OCI-LY1 (cell line): ENCODE results near the gene CCNY.

ENCODE experiments used
- H2AFZ ChIP-seq: fragments of 200-600 bp; sonication (generic), shearing (Covaris generic); 2 replicates; pipeline ENCODE4 v1.6.0; 2014; ENCODE audit warnings: antibody characterized with exemption, mild to moderate bottlenecking, low read length
- H3F3A ChIP-seq: fragments of 200-600 bp; sonication (generic), shearing (Covaris generic); 2 replicates; pipeline ENCODE4 v1.6.0; 2014; ENCODE audit warnings: mild to moderate bottlenecking, antibody characterized with exemption, low read length, moderate library complexity; ENCODE audit not compliant: insufficient read depth
- H3K27ac ChIP-seq: fragments of 200-600 bp; sonication (generic); 2 replicates; pipeline ENCODE4 v1.5.1; 2014; ENCODE audit warnings: low read length, mixed run types, mild to moderate bottlenecking, low read depth; ENCODE audit not compliant: poor library complexity, severe bottlenecking
- H3K27me3 ChIP-seq: fragments of 200-600 bp; sonication (generic); 2 replicates; pipeline ENCODE4 v1.6.0; 2014; ENCODE audit warnings: antibody characterized with exemption, mild to moderate bottlenecking, low read length, moderate library complexity; ENCODE audit not compliant: insufficient read depth
- H3K36me3 ChIP-seq: fragments of 200-600 bp; sonication (generic); 2 replicates; pipeline ENCODE4 v1.6.1; 2014; ENCODE audit warnings: mild to moderate bottlenecking, antibody characterized with exemption, low read length, moderate library complexity, mixed read lengths; ENCODE audit not compliant: insufficient read depth
- H3K4me1 ChIP-seq: fragments of 200-600 bp; sonication (generic); 2 replicates; pipeline ENCODE4 v1.5.1; 2014; ENCODE audit warnings: mild to moderate bottlenecking, low read length, moderate library complexity; ENCODE audit not compliant: insufficient read depth, severe bottlenecking
- H3K4me2 ChIP-seq: fragments of 200-600 bp; sonication (generic), shearing (Covaris generic); 2 replicates; pipeline ENCODE4 v1.6.1; 2014; ENCODE audit warnings: low read length
- H3K4me3 ChIP-seq: fragments of 200-600 bp; sonication (generic); 2 replicates; pipeline ENCODE4 v1.5.1; 2014; ENCODE audit warnings: low read length, low read depth, mild to moderate bottlenecking, mixed read lengths; ENCODE audit not compliant: poor library complexity, severe bottlenecking
- H3K79me2 ChIP-seq: fragments of 200-600 bp; shearing (Covaris generic); 2 replicates; pipeline ENCODE4 v1.6.1; 2016; ENCODE audit warnings: mixed run types, low read length, mixed read lengths; ENCODE audit not compliant: insufficient read depth
- H3K9ac ChIP-seq: fragments of 200-600 bp; sonication (generic), shearing (Covaris generic); 2 replicates; pipeline ENCODE4 v1.6.1; 2014; ENCODE audit warnings: mild to moderate bottlenecking, low read length, mixed read lengths
- H3K9me2 ChIP-seq: fragments of 200-600 bp; sonication (generic), shearing (Covaris generic); 2 replicates; pipeline ENCODE4 v1.6.1; 2014; ENCODE audit warnings: low read depth, mild to moderate bottlenecking, low read length, mixed read lengths
- H3K9me3 ChIP-seq: fragments of 200-600 bp; shearing (Covaris generic); 2 replicates; pipeline ENCODE4 v1.6.1; 2014; ENCODE audit warnings: low read length, mixed read lengths
- H4K20me1 ChIP-seq: fragments of 200-600 bp; sonication (generic), shearing (Covaris generic); 2 replicates; pipeline ENCODE4 v1.6.0; 2016; ENCODE audit warnings: mild to moderate bottlenecking, low read length; ENCODE audit not compliant: insufficient read depth
- CTCF ChIP-seq: fragments of 200-600 bp; sonication (generic), shearing (Covaris generic); IDR thresholded peaks from 2 replicates; pipeline ENCODE4 v1.5.1; 2017; ENCODE audit warnings: mild to moderate bottlenecking, antibody characterized with exemption, low read length, moderate library complexity, mixed read lengths
- EZH2 ChIP-seq: fragments of 200-600 bp; sonication (generic), shearing (Covaris generic); IDR thresholded peaks from 2 replicates; pipeline ENCODE4 v1.8.0; 2017; ENCODE audit warnings: borderline replicate concordance, mixed run types, mild to moderate bottlenecking, antibody characterized with exemption, low read length, moderate library complexity, mixed read lengths

CCNY gene

GRCh38 chr10:35470248-35470924 is 134.1 kb downstream of the CCNY start:
- no peaks in the 10 kb centered on the region for H3K36me3 ChIP-seq
- H3F3A ChIP-seq: no peaks in the 10 kb centered on the region
- no peak overlapping the region for H2AFZ ChIP-seq
- no peaks in the 10 kb centered on the region for H3K4me1 ChIP-seq
- no peak overlapping the region for H3K4me2 ChIP-seq
- no peak for TF ChIP-seq CTCF
- no peak for TF ChIP-seq EZH2
- no peaks in the 10 kb centered on the region for H3K79me2 ChIP-seq
- no peak overlapping the region for H3K4me3 ChIP-seq
- no peaks in the 10 kb centered on the region for H3K9me3 ChIP-seq
- H3K27me3 ChIP-seq: no peaks in the 10 kb centered on the region
- no peak overlapping the region for H3K27ac ChIP-seq
- H3K9ac ChIP-seq: no peak overlapping the region
- no peaks in the 10 kb centered on the region; the same call in 1 of the 2 replicates for H4K20me1 ChIP-seq
- H3K9me2 ChIP-seq: no peaks in the 10 kb centered on the region

- H3K27ac ChIP-seq: no peak overlapping the region
- no peaks in the 10 kb centered on the region for H3K79me2 ChIP-seq
- H3K9me3 ChIP-seq: no peaks in the 10 kb centered on the region
- no peaks in the 10 kb centered on the region for H3K9me2 ChIP-seq
- H2AFZ ChIP-seq: no peak overlapping the region
- H3K27me3 ChIP-seq: no peaks in the 10 kb centered on the region
- H3K36me3 ChIP-seq: no peaks in the 10 kb centered on the region
- no peaks in the 10 kb centered on the region for H4K20me1 ChIP-seq
- no peaks in the 10 kb centered on the region for H3F3A ChIP-seq
- H3K9ac ChIP-seq: no peak overlapping the region
- H3K4me1 ChIP-seq: no peaks in the 10 kb centered on the region
- H3K4me3 ChIP-seq: no peak overlapping the region
- H3K4me2 ChIP-seq: no peak overlapping the region
- no peak for TF ChIP-seq EZH2
- TF ChIP-seq CTCF: no peak
Observed at GRCh38 chr10:35470925-35471315, 134.6 kb downstream of the CCNY start.

- H3K9me2 ChIP-seq: no peaks in the 10 kb centered on the region
- no peak overlapping the region for H3K9ac ChIP-seq
- H3K4me3 ChIP-seq: no peak overlapping the region
- H3F3A ChIP-seq: no peaks in the 10 kb centered on the region
- H2AFZ ChIP-seq: no peak overlapping the region
- H4K20me1 ChIP-seq: no peaks in the 10 kb centered on the region
- no peaks in the 10 kb centered on the region for H3K79me2 ChIP-seq
- no peaks in the 10 kb centered on the region for H3K9me3 ChIP-seq
- H3K27ac ChIP-seq: no peak overlapping the region
- no peaks in the 10 kb centered on the region for H3K36me3 ChIP-seq
- no peaks in the 10 kb centered on the region for H3K4me1 ChIP-seq
- H3K4me2 ChIP-seq: no peak overlapping the region
- TF ChIP-seq CTCF: no peak
- no peak for TF ChIP-seq EZH2
- no peaks in the 10 kb centered on the region for H3K27me3 ChIP-seq
Observed at GRCh38 chr10:35471435-35471834, 135.1 kb downstream of the CCNY start.
